ENCODE measurements around the gene SLCO3A1.

GRCh38 chr15:91857224-91857585 lies 3.7 kb downstream of the SLCO3A1 start:
- no peak for TF ChIP-seq CTCF (IDR thresholded peaks at IDR 0.05; ENCODE audit: insufficient read depth, low read length)
- no peak for TF ChIP-seq POLR2AphosphoS5 (IDR thresholded peaks at IDR 0.05; ENCODE audit: low read depth)
- TF ChIP-seq REST (IDR thresholded peaks at IDR 0.05; ENCODE audit: insufficient replicate concordance, low read depth), result no peak

Data from HL-60 (cell line).